Trophoblast cell (in vitro differentiated cells and primary cell): ENCODE data around the gene CAV1.

Source experiments
- DNase-seq, 2 donors: peaks; one replicate each; pipeline ENCODE4 v3.0.0-alpha.2; 2016
- H2AFZ ChIP-seq: 2 replicates; pipeline ENCODE4 v1.6.1; 2013; ENCODE audit warnings: low read length, moderate library complexity, mild to moderate bottlenecking; ENCODE audit not compliant: insufficient read depth, poor library complexity
- H2AK5ac ChIP-seq: 2 replicates; pipeline ENCODE4 v1.6.1; 2013; ENCODE audit warnings: mild to moderate bottlenecking, low read length
- H2BK120ac ChIP-seq: 2 replicates; pipeline ENCODE4 v1.6.1; 2013; ENCODE audit warnings: low read length, mild to moderate bottlenecking, moderate library complexity; ENCODE audit not compliant: insufficient read depth, poor library complexity
- H2BK12ac ChIP-seq: 2 replicates; pipeline ENCODE4 v1.6.1; 2013; ENCODE audit warnings: mild to moderate bottlenecking, low read length, moderate library complexity
- H2BK5ac ChIP-seq: 2 replicates; pipeline ENCODE4 v1.6.1; 2013; ENCODE audit warnings: low read length, low read depth, moderate library complexity, mild to moderate bottlenecking; ENCODE audit not compliant: poor library complexity
- H3K14ac ChIP-seq: 2 replicates; pipeline ENCODE4 v1.6.1; 2013; ENCODE audit warnings: mild to moderate bottlenecking, low read length
- H3K18ac ChIP-seq: 2 replicates; pipeline ENCODE4 v1.6.1; 2013; ENCODE audit warnings: mild to moderate bottlenecking, low read length
- H3K23ac ChIP-seq: 2 replicates; pipeline ENCODE4 v1.6.1; 2013; ENCODE audit warnings: low read length
- H3K27ac ChIP-seq: 2 replicates; pipeline ENCODE4 v1.5.1; 2013; ENCODE audit warnings: low read depth, mild to moderate bottlenecking, inconsistent platforms, low read length, moderate library complexity
- H3K27me3 ChIP-seq: 2 replicates; pipeline ENCODE4 v1.6.1; 2013; ENCODE audit warnings: inconsistent platforms, mild to moderate bottlenecking, low read length, moderate library complexity; ENCODE audit not compliant: insufficient read depth
- H3K36me3 ChIP-seq, 2 experiments: 1 replicate in 1 of 2; 2 replicates in 1 of 2; pipeline ENCODE4 v1.6.1; 2013; ENCODE audit warnings: low read length in 2 of 2, mild to moderate bottlenecking in 2 of 2, moderate library complexity in 1 of 2; ENCODE audit not compliant: insufficient read depth in 2 of 2, control insufficient read depth in 1 of 2
- H3K4ac ChIP-seq: 2 replicates; pipeline ENCODE4 v1.6.1; 2013; ENCODE audit warnings: low read depth, mild to moderate bottlenecking, low read length, moderate library complexity
- H3K4me1 ChIP-seq, 2 experiments: 1 replicate in 1 of 2; 2 replicates in 1 of 2; pipeline ENCODE4 v1.6.1; 2013; ENCODE audit warnings: low read length in 2 of 2, mild to moderate bottlenecking in 2 of 2, moderate library complexity in 1 of 2; ENCODE audit not compliant: insufficient read depth in 2 of 2, control insufficient read depth in 1 of 2
- H3K4me2 ChIP-seq: 2 replicates; pipeline ENCODE4 v1.6.1; 2013; ENCODE audit warnings: inconsistent platforms, mild to moderate bottlenecking, low read length, moderate library complexity
- H3K4me3 ChIP-seq: 2 replicates; pipeline ENCODE4 v1.5.1; 2013; ENCODE audit warnings: mild to moderate bottlenecking, low read depth, low read length, inconsistent platforms
- H3K79me1 ChIP-seq: one replicate; pipeline ENCODE4 v1.6.1; 2013; ENCODE audit warnings: low read length
- H3K79me2 ChIP-seq: 2 replicates; pipeline ENCODE4 v1.6.1; 2013; ENCODE audit warnings: low read length, mild to moderate bottlenecking; ENCODE audit not compliant: control insufficient read depth, insufficient read depth, poor library complexity
- H3K9ac ChIP-seq: 2 replicates; pipeline ENCODE4 v1.6.1; 2013; ENCODE audit warnings: mild to moderate bottlenecking, low read length
- H3K9me3 ChIP-seq: 2 replicates; pipeline ENCODE4 v1.6.1; 2013; ENCODE audit warnings: low read depth, mild to moderate bottlenecking, control low read depth, inconsistent platforms, low read length; ENCODE audit not compliant: insufficient read depth
- H4K12ac ChIP-seq: 2 replicates; pipeline ENCODE4 v1.6.1; 2013; ENCODE audit warnings: low read depth, mild to moderate bottlenecking, low read length, moderate library complexity
- H4K8ac ChIP-seq: 2 replicates; pipeline ENCODE4 v1.6.1; 2013; ENCODE audit warnings: low read depth, mild to moderate bottlenecking, low read length, moderate library complexity
- H4K91ac ChIP-seq: one replicate; pipeline ENCODE4 v1.6.1; 2013; ENCODE audit warnings: low read depth, mild to moderate bottlenecking, low read length, moderate library complexity
- WGBS: extraction: QIAGEN DNeasy Blood & Tissue Kit; methylation state at CpG from one replicate; pipeline ENCODE4 v1.1.7; 2013; ENCODE audit warnings: missing lambda C conversion rate; ENCODE audit not compliant: insufficient read length, insufficient coverage; ENCODE audit errors: extremely low coverage; 5-methylcytosine and 5-hydroxymethylcytosine counted together

Gene CAV1

GRCh38 chr7:116562529-116563121, 37.8 kb downstream of the CAV1 start:
- Histone ChIP-seq H3K36me3 (no peaks in the 10 kb centered on the region), H3K9ac (no peak overlapping the region), H2BK12ac (no peak overlapping the region), H3K27me3 (no peaks in the 10 kb centered on the region), H4K12ac (no peak overlapping the region), H3K23ac (no peak overlapping the region), H3K14ac (no peak overlapping the region), H3K4me2 (no peak overlapping the region), H2AFZ (no peak overlapping the region), H3K79me1 (no peaks in the 10 kb centered on the region), H3K4ac (no peak overlapping the region), H3K4me3 (no peak overlapping the region), H3K18ac (no peak overlapping the region), H3K4me1 (no peaks in the 10 kb centered on the region), H3K79me2 (no peaks in the 10 kb centered on the region), H3K27ac (no peak overlapping the region), H4K91ac (no peak overlapping the region), H2BK120ac (no peak overlapping the region), H3K9me3 (no peaks in the 10 kb centered on the region), H2AK5ac (no peak overlapping the region), H2BK5ac (no peak overlapping the region), H4K8ac (no peak overlapping the region)
- WGBS: no CpG with 5 or more reads among the region's 1 CpG
- DNase-seq: no peak

- no peak overlapping the region for H3K23ac ChIP-seq
- H4K12ac ChIP-seq: no peak overlapping the region
- H2AFZ ChIP-seq: no peak overlapping the region
- H3K27ac ChIP-seq: no peak overlapping the region
- no peak overlapping the region for H2BK12ac ChIP-seq
- H3K4ac ChIP-seq: no peak overlapping the region
- H2BK120ac ChIP-seq: no peak overlapping the region
- DNase-seq: no peak
- no peak overlapping the region for H3K4me3 ChIP-seq
- no peak overlapping the region for H2BK5ac ChIP-seq
- WGBS: no CpG with 5 or more reads among the region's 1 CpG
- no peak overlapping the region for H4K91ac ChIP-seq
- no peak overlapping the region for H3K18ac ChIP-seq
- H3K9ac ChIP-seq: no peak overlapping the region
- no peaks in the 10 kb centered on the region for H3K79me1 ChIP-seq
- H3K4me1 ChIP-seq: no peaks in the 10 kb centered on the region
- H3K36me3 ChIP-seq: no peaks in the 10 kb centered on the region
- H2AK5ac ChIP-seq: no peak overlapping the region
- H3K14ac ChIP-seq: no peak overlapping the region
- H3K9me3 ChIP-seq: no peaks in the 10 kb centered on the region
- no peak overlapping the region for H4K8ac ChIP-seq
- no peak overlapping the region for H3K4me2 ChIP-seq
- no peaks in the 10 kb centered on the region for H3K79me2 ChIP-seq
- H3K27me3 ChIP-seq: no peaks in the 10 kb centered on the region
These were observed 41.1 kb downstream of the CAV1 start for GRCh38 chr7:116565981-116566380.

- no peak overlapping the region for H2BK5ac ChIP-seq
These were observed 41.8 kb downstream of the CAV1 start for GRCh38 chr7:116566666-116567065.

GRCh38 chr7:116569737-116570136, 44.9 kb downstream of the CAV1 start:
- H4K12ac ChIP-seq: no peak overlapping the region
- no CpG with 5 or more reads among the region's 3 CpGs for WGBS
- no peaks in the 10 kb centered on the region for H3K9me3 ChIP-seq
- H2AFZ ChIP-seq: no peak overlapping the region
- no peaks in the 10 kb centered on the region for H3K79me1 ChIP-seq
- H3K27me3 ChIP-seq: no peaks in the 10 kb centered on the region
- no peak overlapping the region for H4K91ac ChIP-seq
- H3K23ac ChIP-seq: no peak overlapping the region
- no peak overlapping the region for H3K27ac ChIP-seq
- no peak overlapping the region for H4K8ac ChIP-seq
- no peak overlapping the region for H3K14ac ChIP-seq
- H2BK12ac ChIP-seq: no peak overlapping the region
- no peak overlapping the region for H2AK5ac ChIP-seq
- H2BK120ac ChIP-seq: no peak overlapping the region
- H3K18ac ChIP-seq: no peak overlapping the region
- H3K4me1 ChIP-seq: no peaks in the 10 kb centered on the region
- no peak overlapping the region for H3K4me2 ChIP-seq
- no peaks in the 10 kb centered on the region for H3K79me2 ChIP-seq
- H3K9ac ChIP-seq: no peak overlapping the region
- H3K36me3 ChIP-seq: no peaks in the 10 kb centered on the region
- no peak overlapping the region for H2BK5ac ChIP-seq
- H3K4me3 ChIP-seq: no peak overlapping the region
- DNase-seq: no peak
- no peak overlapping the region for H3K4ac ChIP-seq

More at GRCh38 chr7:116566666-116567065, 41.8 kb downstream of the CAV1 start:
- no peak overlapping the region for H2BK12ac ChIP-seq
- no peaks in the 10 kb centered on the region for H3K79me2 ChIP-seq
- no peak overlapping the region for H3K18ac ChIP-seq
- no peaks in the 10 kb centered on the region for H3K79me1 ChIP-seq
- no peak overlapping the region for H3K9ac ChIP-seq
- no peak overlapping the region for H3K27ac ChIP-seq
- no peaks in the 10 kb centered on the region for H3K9me3 ChIP-seq
- H2BK120ac ChIP-seq: no peak overlapping the region
- no peak overlapping the region for H3K4me3 ChIP-seq
- no peak overlapping the region for H4K8ac ChIP-seq
- H3K36me3 ChIP-seq: no peaks in the 10 kb centered on the region
- H3K14ac ChIP-seq: no peak overlapping the region
- no peak overlapping the region for H3K4ac ChIP-seq
- no peaks in the 10 kb centered on the region for H3K4me1 ChIP-seq
- H2AFZ ChIP-seq: no peak overlapping the region
- H4K91ac ChIP-seq: no peak overlapping the region
- DNase-seq: no peak
- no peaks in the 10 kb centered on the region for H3K27me3 ChIP-seq
- no peak overlapping the region for H3K4me2 ChIP-seq
- no peak overlapping the region for H2AK5ac ChIP-seq
- no peak overlapping the region for H4K12ac ChIP-seq
- H3K23ac ChIP-seq: no peak overlapping the region
